SK-N-MC (cell line): Measurements from ENCODE around the gene TACR1.
"Not testable (repeated sequence)": the region's sequence is repeated elsewhere in the genome, so short reads cannot be mapped to it uniquely, and the experiment has no call there.

Source experiments
- DNase-seq: peaks from one replicate; pipeline ENCODE4 v3.0.0-alpha.2; 2011; ENCODE audit warnings: low read depth, low spot score
- H3K27ac ChIP-seq: fragments of 200-600 bp; sonication (generic); 2 replicates; pipeline ENCODE4 v1.5.1; 2016; ENCODE audit warnings: mixed run types
- H3K36me3 ChIP-seq: fragments of 200-600 bp; sonication (generic); 2 replicates; pipeline ENCODE4 v1.6.1; 2017; ENCODE audit warnings: antibody characterized with exemption, low read length, mixed read lengths; ENCODE audit not compliant: insufficient read depth
- H3K4me3 ChIP-seq: fragments of 200-600 bp; sonication (generic); 2 replicates; pipeline ENCODE4 v1.5.1; 2016
- H3K9ac ChIP-seq: fragments of 200-600 bp; sonication (generic); 2 replicates; pipeline ENCODE4 v1.8.0; 2017; ENCODE audit warnings: mixed run types, mixed read lengths; ENCODE audit not compliant: insufficient read length
- H3K9me3 ChIP-seq: fragments of 200-600 bp; sonication (generic); 2 replicates; pipeline ENCODE4 v1.6.1; 2017; ENCODE audit warnings: low read depth, mild to moderate bottlenecking, antibody characterized with exemption, low read length, moderate library complexity, mixed read lengths
- EZH2 ChIP-seq: fragments of 200-600 bp; sonication (generic); IDR thresholded peaks from one replicate; pipeline ENCODE4 v1.6.1; 2017; ENCODE audit warnings: antibody characterized with exemption
- FOXP2 ChIP-seq: optimal IDR thresholded peaks from 2 replicates; pipeline ENCODE3; 2011; ENCODE audit warnings: mild to moderate bottlenecking, moderate library complexity; ENCODE audit not compliant: insufficient read depth; ENCODE audit errors: extremely low read length, control extremely low read depth
- POLR2AphosphoS5 ChIP-seq: IDR thresholded peaks from 2 replicates; pipeline ENCODE4 v1.6.1; 2012; ENCODE audit warnings: mild to moderate bottlenecking, low read depth, low read length, borderline replicate concordance

Gene TACR1

DNA sequence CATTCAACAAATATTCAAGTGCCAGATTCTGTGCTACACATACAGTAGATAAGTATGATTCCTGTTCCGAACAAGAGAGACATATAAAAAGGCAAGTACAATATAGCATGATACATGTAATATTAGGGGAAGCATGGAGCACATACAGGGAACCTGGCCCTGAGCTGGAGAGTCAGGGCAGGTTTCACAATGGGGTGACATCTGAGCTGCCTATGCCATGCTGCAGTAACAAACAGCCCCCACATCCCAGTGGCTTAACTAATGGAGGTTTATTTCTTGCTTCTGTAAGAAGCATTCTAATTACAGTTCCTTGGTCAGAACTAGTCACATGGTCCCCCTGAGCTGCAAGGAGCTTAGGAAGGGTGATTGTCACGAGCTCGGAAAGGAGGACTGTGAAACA is 27.3 kb upstream of the TACR1 start:
- H3K4me3 ChIP-seq = no peak overlapping the region
- TF ChIP-seq POLR2AphosphoS5 (no peak), FOXP2 (no peak), EZH2 (no peak)
- no peaks in the 10 kb centered on the region for H3K36me3 ChIP-seq
- no peak overlapping the region for H3K9ac ChIP-seq
- H3K9me3 ChIP-seq = no peaks in the 10 kb centered on the region
- H3K27ac ChIP-seq = no peak overlapping the region
- DNase-seq = no peak

GRCh38 chr2:75226099-75226498 is 26.8 kb upstream of the TACR1 start:
- TF ChIP-seq FOXP2 (no peak), EZH2 (no peak), POLR2AphosphoS5 (no peak)
- Histone ChIP-seq H3K9me3 (no peaks in the 10 kb centered on the region), H3K9ac (no peak overlapping the region), H3K27ac (no peak overlapping the region), H3K4me3 (no peak overlapping the region), H3K36me3 (no peaks in the 10 kb centered on the region)
- no peak for DNase-seq

DNA sequence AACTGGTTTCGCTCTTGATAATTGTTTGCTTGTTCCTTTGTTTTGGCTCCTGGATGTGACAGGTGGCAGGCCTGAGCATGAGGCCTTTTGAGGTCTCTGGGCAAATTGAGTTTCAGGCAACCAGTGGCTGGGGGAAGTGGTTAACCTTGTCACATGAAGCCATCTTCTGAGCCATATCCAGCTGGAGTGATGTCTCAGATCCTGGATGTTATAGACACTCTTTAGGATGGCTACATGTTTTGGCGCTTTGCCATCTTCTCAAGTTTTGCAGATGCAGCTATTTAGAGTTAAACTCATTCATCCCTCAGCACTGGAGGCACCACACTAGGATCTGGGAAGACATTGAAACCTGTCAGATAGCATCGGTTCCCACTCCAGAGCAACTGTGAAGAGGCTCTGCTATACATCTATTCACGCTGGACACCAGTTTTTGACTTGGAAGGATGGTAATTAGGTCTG is 25.3 kb upstream of the TACR1 start:
- no peaks in the 10 kb centered on the region for H3K36me3 ChIP-seq
- no peak for DNase-seq
- H3K9me3 ChIP-seq = no peaks in the 10 kb centered on the region
- no peak overlapping the region for H3K27ac ChIP-seq
- TF ChIP-seq POLR2AphosphoS5 (no peak), EZH2 (no peak), FOXP2 (no peak)
- H3K9ac ChIP-seq = no peak overlapping the region
- no peak overlapping the region for H3K4me3 ChIP-seq

DNA sequence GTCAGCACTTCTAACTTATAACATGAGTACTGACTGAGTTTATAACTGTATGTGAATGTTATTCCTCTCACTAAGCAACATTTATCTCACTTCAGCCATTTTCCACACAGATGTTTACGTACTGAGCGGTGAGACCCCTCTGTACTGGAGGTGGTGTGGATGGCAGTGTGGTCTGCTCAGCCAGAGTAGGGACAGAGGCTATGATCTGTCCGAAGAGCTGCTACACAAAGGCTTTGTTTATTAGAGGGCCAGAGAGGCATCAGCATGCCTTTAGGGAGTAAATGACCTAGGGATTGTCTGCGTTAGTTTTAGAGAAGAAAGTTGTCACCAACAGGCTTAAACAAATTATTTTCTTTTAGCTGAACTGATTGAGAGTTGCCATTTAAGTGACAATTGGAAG is 23.2 kb upstream of the TACR1 start:
- TF ChIP-seq FOXP2 = no peak
- no peak for TF ChIP-seq POLR2AphosphoS5
- TF ChIP-seq EZH2 = no peak
- no peak overlapping the region for H3K27ac ChIP-seq
- no peak for DNase-seq

DNA sequence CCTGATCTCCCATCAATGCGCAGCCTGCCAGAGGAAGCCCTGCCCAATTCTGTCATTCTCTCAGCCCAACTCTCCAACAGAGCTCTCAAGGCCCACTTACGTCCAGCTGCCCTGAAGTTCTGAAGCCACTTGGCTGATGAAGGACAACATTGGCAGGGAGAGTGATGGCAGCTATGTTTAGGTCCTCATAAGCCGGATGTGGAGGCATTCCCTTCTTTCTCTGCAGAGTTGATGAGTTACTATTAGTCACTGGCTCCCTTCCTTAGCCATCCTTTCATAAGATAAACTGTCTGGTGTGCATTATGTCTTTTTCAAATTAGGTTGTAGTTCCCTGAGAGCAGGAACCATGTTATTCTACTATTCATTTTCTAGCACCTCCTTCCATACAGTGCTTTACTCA is 22.5 kb upstream of the TACR1 start:
- no peak overlapping the region for H3K27ac ChIP-seq
- no peaks in the 10 kb centered on the region for H3K36me3 ChIP-seq
- no peak overlapping the region for H3K9ac ChIP-seq
- DNase-seq = no peak
- no peak for TF ChIP-seq EZH2
- TF ChIP-seq FOXP2 = no peak
- no peak for TF ChIP-seq POLR2AphosphoS5
- H3K4me3 ChIP-seq = no peak overlapping the region
- no peaks in the 10 kb centered on the region for H3K9me3 ChIP-seq

More for the DNA sequence above, 23.2 kb upstream of the TACR1 start:
- no peak overlapping the region for H3K4me3 ChIP-seq
- H3K9me3 ChIP-seq = no peaks in the 10 kb centered on the region
- no peak overlapping the region for H3K9ac ChIP-seq
- H3K36me3 ChIP-seq = no peaks in the 10 kb centered on the region

GRCh38 chr2:75219213-75219612 is 19.9 kb upstream of the TACR1 start:
- H3K4me3 ChIP-seq, DNase-seq, H3K9me3 ChIP-seq, H3K36me3 ChIP-seq, H3K27ac ChIP-seq, H3K9ac ChIP-seq: not testable (repeated sequence)

- DNase-seq = no peak
- H3K9me3 ChIP-seq = no peaks in the 10 kb centered on the region
- H3K4me3 ChIP-seq = no peak overlapping the region
- H3K36me3 ChIP-seq = no peaks in the 10 kb centered on the region
- no peak for TF ChIP-seq FOXP2
- no peak for TF ChIP-seq EZH2
- no peak for TF ChIP-seq POLR2AphosphoS5
- no peak overlapping the region for H3K27ac ChIP-seq
- no peak overlapping the region for H3K9ac ChIP-seq
Observed at GRCh38 chr2:75211266-75211770, 12.0 kb upstream of the TACR1 start.

DNA sequence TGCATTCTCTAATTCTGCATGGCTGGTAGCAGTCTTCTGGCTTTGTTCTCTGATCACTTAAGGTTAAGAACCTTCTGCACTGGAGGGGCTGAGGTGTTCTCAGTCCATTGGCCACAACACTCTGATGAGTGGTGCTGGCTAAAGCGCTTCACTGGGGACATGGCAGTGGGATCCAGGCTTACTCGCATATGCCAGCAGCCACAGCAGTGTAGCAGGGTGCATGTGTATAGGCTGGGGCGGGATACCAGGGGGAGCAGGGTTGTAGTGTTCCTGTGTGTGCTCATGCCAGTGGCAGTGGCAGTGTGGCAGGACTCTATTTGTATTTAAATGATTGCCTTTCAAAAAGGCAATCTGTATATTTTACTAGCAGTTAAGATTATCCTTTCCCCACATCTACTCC is 11.1 kb upstream of the TACR1 start:
- H3K9me3 ChIP-seq = no peaks in the 10 kb centered on the region
- H3K27ac ChIP-seq = no peak overlapping the region
- no peak overlapping the region for H3K9ac ChIP-seq
- DNase-seq = no peak
- no peaks in the 10 kb centered on the region for H3K36me3 ChIP-seq
- no peak overlapping the region for H3K4me3 ChIP-seq
- TF ChIP-seq EZH2 = no peak
- TF ChIP-seq POLR2AphosphoS5 = no peak
- TF ChIP-seq FOXP2 = no peak

DNA sequence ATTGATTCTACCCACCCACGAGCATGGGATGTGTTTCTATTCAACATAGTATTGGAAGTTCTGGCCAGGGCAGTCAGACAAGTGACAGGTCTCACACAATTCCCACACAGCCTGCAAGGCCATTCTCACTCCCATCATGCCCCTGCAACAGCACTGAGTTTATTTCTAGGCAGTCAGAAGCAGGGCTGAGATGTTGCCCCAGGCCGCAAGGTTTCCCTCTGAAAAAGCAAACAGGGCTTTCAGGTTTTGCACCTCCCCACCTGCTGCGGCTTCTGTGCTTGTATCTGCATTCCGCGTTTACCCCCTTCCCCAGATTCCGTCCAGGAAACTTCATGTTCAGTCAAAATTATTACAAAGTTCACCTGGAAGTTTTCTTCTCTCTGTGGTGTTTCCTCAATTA is 9.4 kb upstream of the TACR1 start:
- Histone ChIP-seq H3K9me3 (no peaks in the 10 kb centered on the region), H3K9ac (no peak overlapping the region), H3K4me3 (no peak overlapping the region), H3K27ac (no peak overlapping the region), H3K36me3 (no peaks in the 10 kb centered on the region)
- DNase-seq = no peak
- no peak for TF ChIP-seq POLR2AphosphoS5
- no peak for TF ChIP-seq EZH2
- no peak for TF ChIP-seq FOXP2

- H3K9me3 ChIP-seq = no peaks in the 10 kb centered on the region
- H3K36me3 ChIP-seq = no peaks in the 10 kb centered on the region
- no peak overlapping the region for H3K27ac ChIP-seq
- DNase-seq = no peak
- H3K9ac ChIP-seq = no peak overlapping the region
- TF ChIP-seq EZH2 (no peak), POLR2AphosphoS5 (no peak), FOXP2 (no peak)
- no peak overlapping the region for H3K4me3 ChIP-seq
Observed at GRCh38 chr2:75204833-75205232, 5.5 kb upstream of the TACR1 start.
